Measurements from ENCODE around the gene BAIAP2L1. TPM values are rescaled to one million over a fixed set of nuclear protein-coding genes. Genes with fewer than 3 reads are reported as not detected.
"Not testable (repeated sequence)": the region's sequence is repeated elsewhere in the genome, so short reads cannot be mapped to it uniquely, and the experiment has no call there.

Gene BAIAP2L1
- total RNA-seq, 1 experiment from 2014 or later, result 60.9 TPM

GRCh38 chr7:98321301-98321700, 79.6 kb downstream of the BAIAP2L1 start:
- Mint-ChIP-seq H3K36me3 (ENCODE audit: insufficient read depth, unreplicated experiment) (peaks cover 67% of the 10 kb centered on the region), H3K4me1 (ENCODE audit: low read depth, unreplicated experiment) (peaks cover 40% of the 10 kb centered on the region), H3K27ac (ENCODE audit: unreplicated experiment) (no peak overlapping the region), H3K27me3 (ENCODE audit: insufficient read depth, unreplicated experiment) (no peaks in the 10 kb centered on the region), H3K4me3 (ENCODE audit: unreplicated experiment) (no peak overlapping the region), H3K9me3 (ENCODE audit: unreplicated experiment) (peaks cover 16% of the 10 kb centered on the region)
- Histone ChIP-seq H3K9me3 (0 out of 2 replicates have a peak, but pooled peaks cover 5% of the 10 kb centered on the region), H3K36me3 (ENCODE audit: control insufficient read depth, insufficient read depth, low read length) (peaks cover 5% of the 10 kb centered on the region; the same call in 1 of the 2 replicates), H3K4me1 (peaks cover 26% of the 10 kb centered on the region), H3K27me3 (replicated peaks; ENCODE audit: control insufficient read depth, insufficient read depth, low read length) (no peaks in the 10 kb centered on the region), H3K4me3 (ENCODE audit: low read depth, low read length) (no peak overlapping the region)
- no TSS peak for BruUV-seq (replicated peaks)
- ChIA-PET POLR2A (no interaction called here), CTCF (no interaction called here)
- TF ChIP-seq CTCF (IDR thresholded peaks at IDR 0.05; ENCODE audit: insufficient read depth in 1 of 2, low read depth in 1 of 2, low read length in 1 of 2, severe bottlenecking in 1 of 2, unreplicated experiment in 1 of 2), result no peak
- intact Hi-C loops (cut with micrococcal nuclease; ENCODE audit: unreplicated experiment), result no loop called here
- no peak for DNase-seq

GRCh38 chr7:98319176-98319575, 81.7 kb downstream of the BAIAP2L1 start:
- H3K9me3 ChIP-seq, result peaks cover 9% of the 10 kb centered on the region; the same call in 1 of the 2 replicates

GRCh38 chr7:98317366-98318040, 83.4 kb downstream of the BAIAP2L1 start:
- peaks cover 25% of the 10 kb centered on the region for H3K4me1 ChIP-seq
- peaks cover 9% of the 10 kb centered on the region; the same call in 1 of the 2 replicates for H3K9me3 ChIP-seq
- peaks cover 85% of the 10 kb centered on the region for H3K36me3 Mint-ChIP-seq (ENCODE audit: insufficient read depth, unreplicated experiment)
- H3K27me3 ChIP-seq (replicated peaks; ENCODE audit: control insufficient read depth, insufficient read depth, low read length), result no peaks in the 10 kb centered on the region
- H3K27ac Mint-ChIP-seq (ENCODE audit: unreplicated experiment), result peak overlapping the region; percentile 74
- no peak overlapping the region for H3K4me3 ChIP-seq (ENCODE audit: low read depth, low read length)
- no peak for DNase-seq
- H3K4me1 Mint-ChIP-seq (ENCODE audit: low read depth, unreplicated experiment), result peaks cover 28% of the 10 kb centered on the region
- H3K4me3 Mint-ChIP-seq (ENCODE audit: unreplicated experiment), result peak overlapping the region; percentile 33
- POLR2A ChIA-PET, result no interaction called here
- no peak for TF ChIP-seq CTCF (IDR thresholded peaks at IDR 0.05; ENCODE audit: insufficient read depth in 1 of 2, low read depth in 1 of 2, low read length in 1 of 2, severe bottlenecking in 1 of 2, unreplicated experiment in 1 of 2)
- peaks cover 21% of the 10 kb centered on the region for H3K9me3 Mint-ChIP-seq (ENCODE audit: unreplicated experiment)
- no TSS peak for BruUV-seq (replicated peaks)
- H3K27me3 Mint-ChIP-seq (ENCODE audit: insufficient read depth, unreplicated experiment), result no peaks in the 10 kb centered on the region
- peaks cover 6% of the 10 kb centered on the region; the same call in 1 of the 2 replicates for H3K36me3 ChIP-seq (ENCODE audit: control insufficient read depth, insufficient read depth, low read length)
- intact Hi-C loops (cut with micrococcal nuclease; ENCODE audit: unreplicated experiment), result no loop called here
- CTCF ChIA-PET, result interaction anchor here (0.6 kb wide), 1 partner anchor 95 kb away, joined by 4 read pairs; no protein-coding TSS in a partner anchor

More at GRCh38 chr7:98319176-98319575, 81.7 kb downstream of the BAIAP2L1 start:
- no peak for TF ChIP-seq CTCF (IDR thresholded peaks at IDR 0.05; ENCODE audit: insufficient read depth in 1 of 2, low read depth in 1 of 2, low read length in 1 of 2, severe bottlenecking in 1 of 2, unreplicated experiment in 1 of 2)
- intact Hi-C loops (cut with micrococcal nuclease; ENCODE audit: unreplicated experiment), result no loop called here
- Mint-ChIP-seq H3K4me1 (ENCODE audit: low read depth, unreplicated experiment) (peaks cover 44% of the 10 kb centered on the region), H3K27me3 (ENCODE audit: insufficient read depth, unreplicated experiment) (no peaks in the 10 kb centered on the region), H3K4me3 (ENCODE audit: unreplicated experiment) (no peak overlapping the region), H3K36me3 (ENCODE audit: insufficient read depth, unreplicated experiment) (peaks cover 86% of the 10 kb centered on the region), H3K27ac (ENCODE audit: unreplicated experiment) (no peak overlapping the region), H3K9me3 (ENCODE audit: unreplicated experiment) (peaks cover 21% of the 10 kb centered on the region)
- ChIA-PET POLR2A (no interaction called here), CTCF (no interaction called here)
- DNase-seq, result no peak
- Histone ChIP-seq H3K36me3 (ENCODE audit: control insufficient read depth, insufficient read depth, low read length) (peaks cover 6% of the 10 kb centered on the region; the same call in 1 of the 2 replicates), H3K4me3 (ENCODE audit: low read depth, low read length) (no peak overlapping the region), H3K27me3 (replicated peaks; ENCODE audit: control insufficient read depth, insufficient read depth, low read length) (no peaks in the 10 kb centered on the region), H3K4me1 (peaks cover 40% of the 10 kb centered on the region)
- no TSS peak for BruUV-seq (replicated peaks)

- POLR2A ChIA-PET; intact Hi-C loops (cut with micrococcal nuclease; ENCODE audit: unreplicated experiment); BruUV-seq (replicated peaks); H3K4me3 Mint-ChIP-seq (ENCODE audit: unreplicated experiment); DNase-seq; H3K27me3 ChIP-seq (replicated peaks; ENCODE audit: control insufficient read depth, insufficient read depth, low read length); H3K36me3 ChIP-seq (ENCODE audit: control insufficient read depth, insufficient read depth, low read length); H3K27me3 Mint-ChIP-seq (ENCODE audit: insufficient read depth, unreplicated experiment); H3K9me3 ChIP-seq; H3K4me3 ChIP-seq (ENCODE audit: low read depth, low read length); CTCF ChIA-PET: not testable (repeated sequence)
- peaks cover 21% of the 10 kb centered on the region for H3K9me3 Mint-ChIP-seq (ENCODE audit: unreplicated experiment)
- peaks cover 19% of the 10 kb centered on the region for H3K4me1 ChIP-seq
- H3K4me1 Mint-ChIP-seq (ENCODE audit: low read depth, unreplicated experiment), result peaks cover 22% of the 10 kb centered on the region
- peaks cover 91% of the 10 kb centered on the region for H3K36me3 Mint-ChIP-seq (ENCODE audit: insufficient read depth, unreplicated experiment)
- peak overlapping the region; percentile 74 for H3K27ac Mint-ChIP-seq (ENCODE audit: unreplicated experiment)
Observed at GRCh38 chr7:98315994-98316527, 84.8 kb downstream of the BAIAP2L1 start.
